ENCODE measurements around the gene XPO1. TPM values are rescaled to one million over a fixed set of nuclear protein-coding genes. Genes with fewer than 3 reads are reported as not detected.
"Not testable (repeated sequence)": the region's sequence is repeated elsewhere in the genome, so short reads cannot be mapped to it uniquely, and the experiment has no call there.

Gene XPO1
- total RNA-seq, 1 experiment from 2014 or later: 272 TPM

DNA sequence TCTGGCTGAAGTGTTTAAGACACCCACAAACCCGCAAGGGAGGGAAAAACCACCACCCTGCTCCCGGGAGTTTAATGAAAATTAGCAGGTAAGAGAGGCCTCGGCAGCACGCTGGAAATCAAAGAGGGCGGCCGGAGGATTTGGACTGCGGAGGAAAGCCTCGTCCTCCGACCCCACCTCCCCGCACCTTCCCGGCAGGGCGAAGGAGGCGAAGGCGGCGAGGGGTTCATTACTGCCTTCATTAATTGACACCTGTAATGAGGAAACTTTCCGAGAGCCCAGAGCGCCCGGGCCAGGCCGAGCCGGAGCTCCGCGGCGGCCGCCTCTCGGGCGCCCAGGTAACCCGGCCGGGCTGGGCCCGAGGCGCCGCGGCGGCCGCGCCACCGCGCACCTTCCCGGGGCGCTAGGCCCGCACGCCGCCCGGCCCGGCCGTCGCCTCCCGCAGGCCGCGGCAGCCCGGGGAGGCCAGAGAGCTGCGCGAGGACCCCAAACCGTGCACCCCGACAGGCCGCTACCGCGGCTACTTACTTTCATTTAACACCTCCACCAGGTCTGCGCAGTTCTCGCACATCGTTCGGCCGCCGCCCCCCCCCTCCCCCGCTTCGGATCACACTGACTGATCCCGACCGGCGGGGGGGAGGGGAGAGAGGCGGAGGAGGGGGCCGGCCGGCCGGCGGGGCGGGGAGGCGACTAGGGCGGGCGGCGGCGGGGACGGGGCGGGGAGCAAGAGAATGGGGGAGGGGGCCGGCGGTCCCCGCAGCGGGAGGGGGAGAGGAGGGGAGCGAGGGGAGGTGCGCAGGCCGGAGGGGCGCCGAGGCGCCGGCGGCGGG, 67.8 kb downstream of the XPO1 start:
- DNase-seq (ENCODE audit: low spot score) (peak; percentile 90), ATAC-seq (peak; percentile 43)
- Mint-ChIP-seq H3K9me3 (no peaks in the 10 kb centered on the region), H3K36me3 (peaks cover 20% of the 10 kb centered on the region), H3K4me1 (peaks cover 28% of the 10 kb centered on the region), H3K27ac (peak overlapping the region; percentile 93), H3K27me3 (ENCODE audit: low read depth) (no peaks in the 10 kb centered on the region), H3K4me3 (peak overlapping the region; percentile 89)
- POLR2A ChIA-PET: no interaction called here
- TF ChIP-seq TEAD1 (CRISPR knock-in tag; IDR thresholded peaks at IDR 0.05) (no peak), MAX (CRISPR knock-in tag; IDR thresholded peaks at IDR 0.05) (peak; percentile 32; the same call in 1 of the 2 replicates)
- CTCF ChIA-PET: interaction anchor here (1.2 kb wide), 1 partner anchor 44 kb away, joined by 3 read pairs; no protein-coding TSS in a partner anchor

GRCh38 chr2:61469424-61470121, 68.6 kb downstream of the XPO1 start:
- TF ChIP-seq, protein P1, sequence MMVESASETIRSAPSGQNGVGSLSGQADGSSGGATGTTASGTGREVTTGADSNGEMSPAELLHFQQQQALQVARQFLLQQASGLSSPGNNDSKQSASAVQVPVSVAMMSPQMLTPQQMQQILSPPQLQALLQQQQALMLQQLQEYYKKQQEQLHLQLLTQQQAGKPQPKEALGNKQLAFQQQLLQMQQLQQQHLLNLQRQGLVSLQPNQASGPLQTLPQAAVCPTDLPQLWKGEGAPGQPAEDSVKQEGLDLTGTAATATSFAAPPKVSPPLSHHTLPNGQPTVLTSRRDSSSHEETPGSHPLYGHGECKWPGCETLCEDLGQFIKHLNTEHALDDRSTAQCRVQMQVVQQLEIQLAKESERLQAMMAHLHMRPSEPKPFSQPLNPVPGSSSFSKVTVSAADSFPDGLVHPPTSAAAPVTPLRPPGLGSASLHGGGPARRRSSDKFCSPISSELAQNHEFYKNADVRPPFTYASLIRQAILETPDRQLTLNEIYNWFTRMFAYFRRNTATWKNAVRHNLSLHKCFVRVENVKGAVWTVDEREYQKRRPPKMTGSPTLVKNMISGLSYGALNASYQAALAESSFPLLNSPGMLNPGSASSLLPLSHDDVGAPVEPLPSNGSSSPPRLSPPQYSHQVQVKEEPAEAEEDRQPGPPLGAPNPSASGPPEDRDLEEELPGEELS (CRISPR knock-in tag; IDR thresholded peaks at IDR 0.05): no peak
- TF ChIP-seq ZNF425 (CRISPR knock-in tag; conservative IDR thresholded peaks at IDR 0.05) (no peak), ZNF281 (CRISPR knock-in tag; IDR thresholded peaks at IDR 0.05) (no peak), SMAD4 (CRISPR knock-in tag; IDR thresholded peaks at IDR 0.05) (no peak), ZNF317 (CRISPR knock-in tag; IDR thresholded peaks at IDR 0.05; ENCODE audit: borderline replicate concordance, low read depth) (no peak), GABPB1 (CRISPR knock-in tag; IDR thresholded peaks at IDR 0.05) (no peak)
- H3K4me1 Mint-ChIP-seq: peaks cover 33% of the 10 kb centered on the region
- peaks cover 20% of the 10 kb centered on the region for H3K36me3 Mint-ChIP-seq
- ChIA-PET POLR2A (no interaction called here), CTCF (interaction anchor here (1.2 kb wide), 1 partner anchor 43 kb away, joined by 3 read pairs; no protein-coding TSS in a partner anchor)
- DNase-seq (ENCODE audit: low spot score): no peak
- H3K27ac Mint-ChIP-seq: peak overlapping the region; percentile 93
- H3K27me3 Mint-ChIP-seq (ENCODE audit: low read depth): no peaks in the 10 kb centered on the region
- ATAC-seq: no peak
- no peaks in the 10 kb centered on the region for H3K9me3 Mint-ChIP-seq
- H3K4me3 Mint-ChIP-seq: peak overlapping the region; percentile 89

GRCh38 chr2:61468231-61468630, 69.9 kb downstream of the XPO1 start:
- H3K27ac Mint-ChIP-seq; CTCF ChIA-PET; H3K27me3 Mint-ChIP-seq (ENCODE audit: low read depth); DNase-seq (ENCODE audit: low spot score); ATAC-seq; H3K9me3 Mint-ChIP-seq: not testable (repeated sequence)
- POLR2A ChIA-PET: interaction anchor here (1.0 kb wide), 1 partner anchor 70 kb away, joined by 4 read pairs; the partner anchor contains the start of gene XPO1
- Mint-ChIP-seq H3K4me3 (peak overlapping the region; percentile 89; the same call in 1 of the 2 replicates), H3K36me3 (peaks cover 17% of the 10 kb centered on the region), H3K4me1 (peaks cover 43% of the 10 kb centered on the region)
